Hepatocyte (in vitro differentiated cells): ENCODE measurements around the gene ERI2. TPM values are rescaled to one million over a fixed set of nuclear protein-coding genes. Genes with fewer than 3 reads are reported as not detected.

Source experiments
- DNase-seq: peaks from one replicate; pipeline ENCODE4 v3.0.0-alpha.2; 2016; ENCODE audit warnings: low spot score
- H2AFZ ChIP-seq: fragments of 200-600 bp; sonication (generic); 2 replicates; pipeline ENCODE4 v1.6.0; 2016; ENCODE audit warnings: antibody characterized with exemption, mild to moderate bottlenecking
- H3K27ac ChIP-seq: fragments of 200-600 bp; sonication (generic); 2 replicates; pipeline ENCODE4 v1.5.1; 2016; ENCODE audit warnings: mild to moderate bottlenecking
- H3K27me3 ChIP-seq: fragments of 200-600 bp; sonication (generic); 2 replicates; pipeline ENCODE4 v1.6.1; 2016
- H3K36me3 ChIP-seq: fragments of 200-600 bp; sonication (generic); replicated peaks from 2 replicates; pipeline ENCODE4 v1.5.1; 2016; ENCODE audit warnings: low read depth; ENCODE audit not compliant: insufficient read depth
- H3K4me1 ChIP-seq: fragments of 200-600 bp; sonication (generic); 2 replicates; pipeline ENCODE4 v1.5.1; 2016; ENCODE audit warnings: mild to moderate bottlenecking, moderate library complexity; ENCODE audit not compliant: insufficient read depth
- H3K4me2 ChIP-seq: fragments of 200-600 bp; sonication (generic); 2 replicates; pipeline ENCODE4 v1.6.0; 2016
- H3K4me3 ChIP-seq: fragments of 200-600 bp; sonication (generic); 2 replicates; pipeline ENCODE4 v1.5.1; 2016; ENCODE audit warnings: mild to moderate bottlenecking
- H3K79me2 ChIP-seq: fragments of 200-600 bp; sonication (generic); 2 replicates; pipeline ENCODE4 v1.6.0; 2017; ENCODE audit warnings: mild to moderate bottlenecking
- H3K9me2 ChIP-seq: fragments of 200-600 bp; sonication (generic); replicated peaks from 2 replicates; pipeline ENCODE4 v1.6.0; 2017; ENCODE audit warnings: mild to moderate bottlenecking; ENCODE audit not compliant: insufficient read depth
- H3K9me3 ChIP-seq: fragments of 200-600 bp; sonication (generic); 2 replicates; pipeline ENCODE4 v1.5.1; 2016; ENCODE audit warnings: low read depth, mild to moderate bottlenecking
- H4K20me1 ChIP-seq: fragments of 200-600 bp; sonication (generic); 2 replicates; pipeline ENCODE4 v1.6.0; 2016; ENCODE audit warnings: mild to moderate bottlenecking; ENCODE audit not compliant: insufficient read depth, poor library complexity, severe bottlenecking
- CTCF ChIP-seq: fragments of 200-600 bp; sonication (generic); IDR thresholded peaks from 2 replicates; pipeline ENCODE4 v1.5.1; 2016; ENCODE audit warnings: antibody characterized with exemption, mild to moderate bottlenecking; ENCODE audit not compliant: poor library complexity
- EZH2 ChIP-seq: fragments of 200-600 bp; sonication (generic); IDR thresholded peaks from 2 replicates; pipeline ENCODE4 v1.6.1; 2016; ENCODE audit warnings: antibody characterized with exemption, mild to moderate bottlenecking, borderline replicate concordance
- EZH2phosphoT487 ChIP-seq: fragments of 200-600 bp; sonication (generic); IDR thresholded peaks from one replicate; pipeline ENCODE4 v1.6.1; 2018; ENCODE audit warnings: antibody characterized with exemption, mild to moderate bottlenecking, low read depth, moderate library complexity; ENCODE audit not compliant: unreplicated experiment, severe bottlenecking
- WGBS: methylation state at CpG from one replicate; pipeline ENCODE4 v1.1.6; 2016; ENCODE audit warnings: low lambda C conversion rate; ENCODE audit errors: missing lambda C conversion rate; 5-methylcytosine and 5-hydroxymethylcytosine counted together
- polyA plus RNA-seq: library from polyadenylated mRNA; unstranded; fragments of >200 nt; fragmentation: Nextera tagmentation; extraction: Ambion mirVana; gene quantifications from 2 replicates; pipeline ENCODE4 v1.2.1, GENCODE V29; 2016
- total RNA-seq: library from RNA; depleted of rRNA; stranded (reverse); fragments of >200 nt; gene quantifications from 2 replicates; pipeline ENCODE4 v1.2.3, GENCODE V29; 2014

ERI2 gene
- total and polyA plus RNA-seq, 2 experiments from 2014 or later, result 6.9 to 26.9 TPM

- Histone ChIP-seq H3K27ac (no peak overlapping the region), H3K9me2 (no peaks in the 10 kb centered on the region), H3K4me3 (no peak overlapping the region), H3K9me3 (no peaks in the 10 kb centered on the region), H3K27me3 (no peaks in the 10 kb centered on the region), H2AFZ (no peak overlapping the region), H3K4me2 (no peak overlapping the region), H3K4me1 (no peaks in the 10 kb centered on the region), H4K20me1 (no peaks in the 10 kb centered on the region), H3K79me2 (no peaks in the 10 kb centered on the region), H3K36me3 (no peaks in the 10 kb centered on the region)
- DNase-seq, result no peak
- WGBS, result 97% methylated on average over 2 of the region's 2 CpGs
- TF ChIP-seq EZH2 (no peak), EZH2phosphoT487 (no peak), CTCF (no peak)
These were observed 23.8 kb downstream of the ERI2 start for GRCh38 chr16:20782470-20782869.

- WGBS, result 68% methylated on average over 1 of the region's 1 CpG
- H3K79me2 ChIP-seq, result no peaks in the 10 kb centered on the region
- H3K9me3 ChIP-seq, result no peaks in the 10 kb centered on the region
- no peaks in the 10 kb centered on the region for H4K20me1 ChIP-seq
- no peak for DNase-seq
- H2AFZ ChIP-seq, result no peak overlapping the region
- TF ChIP-seq CTCF, result no peak
- no peak for TF ChIP-seq EZH2
- no peak for TF ChIP-seq EZH2phosphoT487
- no peaks in the 10 kb centered on the region for H3K27me3 ChIP-seq
- no peaks in the 10 kb centered on the region for H3K36me3 ChIP-seq
- no peak overlapping the region for H3K27ac ChIP-seq
- H3K4me2 ChIP-seq, result no peak overlapping the region
- no peaks in the 10 kb centered on the region for H3K4me1 ChIP-seq
- H3K4me3 ChIP-seq, result no peak overlapping the region
- H3K9me2 ChIP-seq, result no peaks in the 10 kb centered on the region
These were observed 24.6 kb downstream of the ERI2 start for GRCh38 chr16:20781697-20782096.

GRCh38 chr16:20774703-20775362 lies 31.4 kb downstream of the ERI2 start:
- H3K4me2 ChIP-seq, result no peak overlapping the region
- no peak overlapping the region for H3K27ac ChIP-seq
- H4K20me1 ChIP-seq, result no peaks in the 10 kb centered on the region
- no peaks in the 10 kb centered on the region for H3K27me3 ChIP-seq
- no peak overlapping the region for H3K4me3 ChIP-seq
- no peaks in the 10 kb centered on the region for H3K36me3 ChIP-seq
- TF ChIP-seq EZH2 (no peak), CTCF (peak; percentile 50)
- no peaks in the 10 kb centered on the region for H3K9me3 ChIP-seq
- H3K79me2 ChIP-seq, result no peaks in the 10 kb centered on the region
- WGBS, result 61% methylated on average over 7 of the region's 7 CpGs
- peak; percentile 71 for DNase-seq
- no peaks in the 10 kb centered on the region for H3K9me2 ChIP-seq
- H3K4me1 ChIP-seq, result no peaks in the 10 kb centered on the region
- H2AFZ ChIP-seq, result no peak overlapping the region

DNA sequence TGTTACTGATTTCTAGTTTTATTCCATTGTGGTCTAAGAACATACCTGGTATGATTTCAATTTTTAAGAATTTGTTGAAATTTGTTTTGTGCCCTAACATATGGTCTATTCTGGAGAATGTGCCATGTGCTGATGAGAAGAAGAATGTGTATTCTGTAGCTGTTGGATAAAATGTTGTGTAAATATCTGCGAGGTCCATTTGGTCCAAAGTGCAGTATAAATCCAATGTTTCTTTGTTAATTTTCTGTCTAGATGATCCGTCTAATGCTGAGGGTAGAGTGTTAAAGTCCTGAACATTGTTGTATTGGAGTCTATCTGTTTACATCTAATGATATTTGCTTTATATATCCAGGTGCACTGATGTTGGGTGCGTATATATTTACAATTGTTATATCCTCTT lies 32.6 kb downstream of the ERI2 start:
- H3K9me3 ChIP-seq, result no peaks in the 10 kb centered on the region
- H3K4me1 ChIP-seq, result no peaks in the 10 kb centered on the region
- no peak overlapping the region for H3K27ac ChIP-seq
- no peak overlapping the region for H3K4me3 ChIP-seq
- DNase-seq, result no peak
- 95% methylated on average over 3 of the region's 3 CpGs for WGBS
- no peaks in the 10 kb centered on the region for H3K9me2 ChIP-seq
- no peaks in the 10 kb centered on the region for H3K36me3 ChIP-seq
- no peaks in the 10 kb centered on the region for H3K27me3 ChIP-seq
- no peaks in the 10 kb centered on the region for H3K79me2 ChIP-seq
- TF ChIP-seq CTCF (no peak), EZH2 (no peak), EZH2phosphoT487 (no peak)
- H3K4me2 ChIP-seq, result no peak overlapping the region
- H4K20me1 ChIP-seq, result no peaks in the 10 kb centered on the region
- H2AFZ ChIP-seq, result no peak overlapping the region
